HG03135 (cell line): ENCODE data around the gene PRPS2.

Experiments
- ATAC-seq: cut with Tn5 transposase; IDR thresholded peaks from one replicate; pipeline ENCODE4 v1.9.1; 2021; ENCODE audit warnings: mild to moderate bottlenecking, moderate library complexity; ENCODE audit not compliant: unreplicated experiment

The PRPS2 gene

GRCh38 chrX:12791257-12792228 is at the start of gene PRPS2:
Gene PRPS2 (plus strand): TSS chrX:12791412. CDS start chrX:12791498, 86 bp downstream.
- ATAC-seq: peak; percentile 61

DNA sequence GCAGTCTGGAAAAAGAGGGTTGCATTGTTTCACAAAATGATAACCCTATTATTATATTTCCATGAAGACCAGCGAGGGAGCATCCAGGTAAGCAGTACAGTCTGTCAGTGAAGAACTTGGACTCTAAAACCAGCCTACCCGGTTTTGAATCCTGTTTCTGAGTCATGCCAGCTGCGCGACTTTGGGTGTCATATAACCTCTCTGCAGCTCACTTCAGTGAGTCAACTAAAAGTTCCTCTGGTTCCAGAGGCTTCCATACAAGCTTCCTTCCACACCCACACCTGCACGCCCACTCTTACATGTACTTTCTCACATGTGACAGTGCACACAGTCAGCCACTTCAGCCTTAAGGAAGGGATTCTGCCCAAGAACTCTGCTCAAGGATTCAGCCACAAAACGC is 49.8 kb upstream of the PRPS2 start:
- ATAC-seq: no peak

DNA sequence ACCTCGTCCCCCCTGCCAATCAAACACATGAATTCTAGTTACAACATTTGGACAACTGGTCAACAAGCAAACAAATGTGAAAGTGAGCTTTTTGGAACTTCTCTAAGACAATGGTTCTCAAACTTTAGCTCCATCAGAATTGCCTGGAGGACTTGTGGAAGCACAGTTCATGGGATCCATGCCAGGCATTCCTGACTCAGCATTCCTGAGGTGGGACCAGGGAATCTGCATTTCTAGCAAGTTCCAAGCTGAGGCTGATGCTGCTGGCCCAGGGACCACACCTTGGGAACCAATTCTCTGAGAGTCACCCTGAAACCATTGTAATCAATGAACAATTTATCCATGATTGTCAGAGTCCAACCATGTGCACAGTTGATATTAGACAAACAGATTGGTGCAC is 43.8 kb upstream of the PRPS2 start:
- no peak for ATAC-seq

GRCh38 chrX:12751887-12752286 is 39.3 kb upstream of the PRPS2 start:
- ATAC-seq: no peak

DNA sequence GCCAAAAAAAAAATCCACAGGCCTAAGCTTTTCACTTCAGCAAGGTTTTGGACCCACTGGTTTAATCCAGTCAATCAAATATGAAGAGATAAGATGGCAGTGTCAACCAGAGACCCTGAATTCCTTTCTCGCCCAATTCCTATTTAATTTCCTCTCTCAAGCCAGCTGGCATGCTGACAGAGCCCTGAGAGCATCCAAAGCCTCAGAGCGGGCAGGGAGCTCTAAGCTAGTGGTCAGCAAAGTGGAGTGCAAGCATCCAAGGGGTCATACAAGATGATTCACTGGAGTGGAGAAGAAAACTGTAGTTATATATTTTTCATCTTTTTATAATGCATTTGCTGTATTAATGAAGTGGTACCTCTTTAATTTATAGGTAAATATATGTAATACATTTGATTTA is 37.8 kb upstream of the PRPS2 start:
- ATAC-seq: no peak

- no peak for ATAC-seq
Observed at GRCh38 chrX:12758291-12758690, 32.9 kb upstream of the PRPS2 start.

GRCh38 chrX:12767856-12768255 is 23.4 kb upstream of the PRPS2 start:
- ATAC-seq: no peak

DNA sequence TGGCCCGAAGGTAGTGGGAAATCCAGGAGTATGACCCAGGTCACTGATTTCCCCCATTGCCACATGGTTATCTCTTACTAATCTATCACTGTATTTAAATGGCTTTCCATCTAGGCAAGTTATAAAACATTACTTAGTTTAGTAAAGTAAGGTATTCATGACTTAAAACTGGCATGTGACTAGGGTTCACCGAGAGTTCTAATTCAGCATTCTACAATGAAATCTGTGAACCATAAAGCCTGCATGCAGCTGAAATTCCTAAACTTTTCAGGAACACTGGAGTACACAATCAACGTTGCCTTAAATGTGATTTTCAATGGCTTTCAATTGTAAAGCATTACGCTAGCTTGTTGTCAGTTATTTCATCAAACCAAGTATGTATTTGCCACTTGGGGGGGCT is 22.7 kb upstream of the PRPS2 start:
- ATAC-seq: no peak

DNA sequence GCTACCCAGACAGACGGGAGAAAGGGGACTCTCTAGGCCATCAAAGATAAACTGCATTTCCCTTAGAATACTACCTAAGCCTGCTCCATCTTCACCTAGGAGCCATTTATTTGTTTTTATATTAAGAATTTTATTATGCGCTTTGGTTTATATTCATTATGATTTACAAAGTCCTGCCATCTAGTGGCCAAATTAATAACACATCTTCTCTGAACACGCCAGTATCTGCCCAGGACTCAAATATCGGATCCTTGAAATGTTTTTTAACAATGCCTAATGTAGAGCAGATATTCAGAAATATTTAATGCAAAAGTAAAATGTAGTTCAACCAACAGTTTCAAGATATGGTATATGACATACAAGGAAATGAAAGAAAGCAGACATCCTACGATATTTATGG is 20.8 kb upstream of the PRPS2 start:
- ATAC-seq: no peak

DNA sequence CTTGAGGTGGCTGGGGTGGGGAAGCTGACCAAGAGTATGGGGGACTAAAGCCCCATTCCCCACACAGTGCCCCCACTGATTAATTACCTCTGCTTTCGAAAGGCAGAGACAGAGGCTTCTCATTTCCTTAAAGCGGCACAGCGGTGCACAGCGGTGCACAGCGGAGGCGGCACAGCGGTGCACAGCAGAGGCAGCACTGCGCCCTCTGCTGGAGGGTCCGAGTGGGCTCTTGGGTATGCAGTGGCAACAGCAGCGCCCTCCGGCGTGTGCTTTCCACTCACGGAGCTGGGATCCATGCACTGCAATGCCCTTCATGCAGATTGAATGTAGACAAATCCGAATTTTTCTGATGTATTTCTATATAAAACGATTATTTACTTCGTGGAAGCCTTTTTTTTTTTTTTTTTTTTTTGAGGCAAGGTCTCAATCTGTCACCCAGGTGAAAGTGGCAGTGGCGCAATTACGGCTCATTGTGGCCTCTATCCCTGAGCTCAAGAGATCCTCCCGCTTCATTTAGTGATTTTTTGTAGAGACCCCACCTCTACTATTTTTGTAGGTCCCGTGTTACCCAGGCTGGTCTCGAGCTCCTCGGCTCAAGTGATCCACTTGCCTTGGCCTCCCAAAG is 19.7 kb upstream of the PRPS2 start:
- peak; percentile 96 for ATAC-seq

DNA sequence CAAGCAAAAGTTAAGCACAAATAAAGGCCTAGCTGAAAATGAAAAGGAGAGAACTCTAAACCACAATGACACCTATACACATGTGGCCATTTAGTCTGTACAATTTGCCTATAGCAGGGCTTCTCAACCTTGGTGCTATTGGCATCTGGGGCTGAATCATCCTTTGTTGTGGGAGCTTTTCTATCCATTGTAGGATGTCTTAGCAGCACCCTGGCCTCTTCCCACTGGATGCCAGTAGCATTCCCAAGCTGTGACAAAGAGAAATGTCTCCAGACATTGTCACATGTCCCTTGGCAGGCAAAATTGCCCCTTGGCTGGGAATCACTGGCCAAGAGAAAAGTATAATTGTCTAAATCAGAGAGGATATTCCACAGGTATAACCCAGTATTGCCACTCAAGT is 13.5 kb upstream of the PRPS2 start:
- ATAC-seq: no peak

- ATAC-seq: no peak
Observed at GRCh38 chrX:12779534-12779933, 11.7 kb upstream of the PRPS2 start.

DNA sequence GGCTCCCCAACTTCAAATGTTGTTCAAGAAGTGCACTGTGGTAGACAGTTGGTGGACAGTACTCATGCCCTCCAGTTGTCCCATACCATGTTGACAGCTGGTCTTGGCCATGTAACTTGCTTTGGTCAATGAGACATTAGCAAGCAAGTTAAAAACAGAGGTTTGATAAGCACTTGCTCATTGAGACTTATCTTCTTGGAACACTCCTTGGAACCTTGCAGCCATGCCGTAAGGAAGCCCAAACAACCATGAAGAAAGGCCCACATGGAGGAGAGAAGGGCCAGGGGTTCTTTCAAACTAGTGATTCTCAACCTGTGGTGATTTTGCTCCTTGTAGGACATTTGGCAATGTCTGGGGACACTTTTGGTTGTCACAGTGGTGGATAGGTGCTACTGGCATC is 2.6 kb upstream of the PRPS2 start:
- no peak for ATAC-seq

DNA sequence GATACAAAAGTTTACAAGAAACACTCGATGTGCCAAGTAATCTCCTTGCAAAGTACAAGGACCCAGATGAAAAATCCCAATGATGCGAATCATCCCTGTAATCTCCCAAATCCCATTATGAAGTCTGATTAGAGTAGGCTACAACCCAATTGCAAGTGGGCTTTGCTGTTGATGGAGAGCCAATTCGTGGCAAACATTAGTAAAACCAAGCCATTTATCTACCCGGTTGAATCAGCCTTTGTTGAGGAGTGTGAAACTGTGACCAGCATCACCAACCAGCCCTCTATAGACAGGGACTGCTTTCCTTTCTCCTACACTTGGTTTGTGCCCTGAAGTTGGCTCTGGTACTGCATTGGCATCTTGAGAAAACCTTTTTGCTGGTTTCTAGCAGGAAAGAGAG is 1.2 kb upstream of the PRPS2 start:
- no peak for ATAC-seq

DNA sequence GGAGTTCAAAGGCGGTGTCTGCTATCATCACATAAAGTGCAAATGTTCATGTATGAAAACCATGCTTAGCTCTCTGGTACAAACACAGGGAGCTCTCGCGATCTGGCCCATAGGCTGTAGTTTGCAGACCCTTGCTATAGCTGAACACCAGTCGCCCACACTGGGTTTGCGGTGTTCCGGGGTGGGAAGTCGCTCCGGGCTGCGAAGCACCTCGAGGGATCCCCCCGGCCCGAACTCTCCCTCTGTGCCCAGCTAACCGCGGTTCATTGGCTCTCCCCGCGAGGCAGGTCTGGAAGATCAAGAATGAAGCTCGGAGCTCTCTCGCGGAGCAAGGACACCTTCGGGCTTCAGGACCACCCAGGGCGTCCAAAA is 341 bp upstream of the PRPS2 start:
- ATAC-seq: peak; percentile 13

- no peak for ATAC-seq
Observed at GRCh38 chrX:12792711-12793110, 1.5 kb downstream of the PRPS2 start.

DNA sequence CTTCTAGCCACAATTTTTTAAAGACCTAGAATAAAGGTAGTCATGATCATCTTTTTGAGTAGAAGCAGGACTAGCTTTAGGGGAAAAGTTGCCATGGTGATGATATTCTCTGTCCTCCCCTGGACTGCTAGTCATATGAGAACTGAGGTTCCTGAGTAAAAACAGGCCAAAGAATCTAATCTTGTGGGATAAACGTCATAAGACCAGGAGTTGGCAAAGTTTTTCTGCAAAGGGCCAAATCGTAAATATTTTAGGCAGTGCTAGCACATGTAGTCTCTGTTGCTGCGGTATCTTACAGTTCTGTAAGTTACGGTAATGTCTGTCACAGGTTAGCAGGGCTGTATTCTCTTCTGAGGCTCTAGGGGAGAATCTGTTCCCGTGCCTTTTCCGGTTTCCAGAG is 3.4 kb downstream of the PRPS2 start:
- ATAC-seq: no peak

DNA sequence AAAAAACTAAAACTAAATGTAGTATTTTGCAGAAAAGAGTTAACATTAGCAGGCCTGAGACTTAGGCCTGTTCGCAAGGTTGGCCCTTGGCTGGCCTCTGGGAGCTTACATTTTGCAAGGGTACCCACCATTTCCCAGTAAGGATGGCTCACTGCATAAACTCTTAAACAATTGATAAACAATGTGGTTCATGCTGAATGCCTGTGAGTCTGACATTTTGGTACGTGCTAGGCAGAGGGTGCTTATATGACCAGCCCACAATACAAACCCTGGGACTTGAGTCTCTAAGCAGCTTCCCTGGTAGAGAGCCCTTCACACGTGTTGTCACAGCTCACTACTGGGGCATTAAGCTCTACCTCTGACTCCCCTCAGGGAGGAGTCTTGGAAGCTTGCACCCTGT is 7.4 kb downstream of the PRPS2 start:
- no peak for ATAC-seq

GRCh38 chrX:12799118-12799517 is 7.9 kb downstream of the PRPS2 start:
- ATAC-seq: no peak

DNA sequence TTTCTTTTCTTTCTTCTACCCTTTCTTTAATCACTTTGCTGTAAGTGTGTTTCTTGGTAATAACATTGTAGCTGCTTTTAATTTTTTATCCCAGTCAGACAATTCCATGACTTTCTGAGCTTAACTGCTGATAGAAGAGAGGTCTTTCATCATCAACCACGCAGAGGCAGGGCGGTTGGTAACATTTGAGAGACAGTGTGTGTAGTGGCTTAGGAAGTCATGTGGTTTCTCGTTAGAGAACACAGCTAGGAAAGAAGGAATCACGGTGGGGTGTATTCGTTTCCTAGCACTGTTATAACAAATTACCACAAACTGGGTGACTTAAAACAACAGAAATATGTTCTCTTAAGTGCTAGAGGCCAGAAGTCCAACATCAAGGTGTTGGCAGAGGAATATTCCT is 11.5 kb downstream of the PRPS2 start:
- no peak for ATAC-seq

DNA sequence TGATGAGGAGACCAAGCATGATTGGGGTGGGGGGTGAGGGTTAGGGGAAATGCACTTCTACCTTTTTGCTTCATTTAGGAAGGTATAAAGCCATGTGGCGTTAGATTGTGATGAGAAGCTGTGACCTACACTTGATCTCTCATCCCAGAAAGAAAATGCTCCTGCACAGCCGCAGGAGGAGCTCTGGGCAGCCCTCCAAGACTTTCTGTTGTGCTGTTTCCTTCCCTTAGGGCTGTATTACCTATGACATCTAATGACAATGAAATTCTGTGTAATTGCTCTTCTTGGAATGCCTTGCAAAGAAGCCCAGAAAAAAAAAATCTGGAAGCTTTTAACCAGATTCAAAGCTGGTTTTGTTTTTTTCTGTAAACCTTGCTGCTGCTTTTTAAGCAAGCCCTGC is 13.4 kb downstream of the PRPS2 start:
- no peak for ATAC-seq

GRCh38 chrX:12805333-12805732 is 14.1 kb downstream of the PRPS2 start:
- no peak for ATAC-seq
